ENCODE data around the gene TMEM51. TPM values are rescaled to one million over a fixed set of nuclear protein-coding genes. Genes with fewer than 3 reads are reported as not detected.

TMEM51 gene
- total RNA-seq, 1 donor from 2014 or later: 82.3 TPM

GRCh38 chr1:15225461-15225860 lies 71.9 kb downstream of the TMEM51 start:
- no peak for DNase-seq (ENCODE audit: low read depth)
- no peak for TF ChIP-seq CTCF (IDR thresholded peaks at IDR 0.05; ENCODE audit: insufficient read depth, low read length, poor library complexity, severe bottlenecking)
- H3K36me3 ChIP-seq (ENCODE audit: control insufficient read depth, insufficient read depth, low read length): no peaks in the 10 kb centered on the region
- H3K4me3 ChIP-seq (ENCODE audit: low read depth, low read length): no peak overlapping the region
- no peaks in the 10 kb centered on the region for H3K27me3 ChIP-seq (ENCODE audit: control insufficient read depth, insufficient read depth, low read length)

- no peaks in the 10 kb centered on the region for H3K36me3 ChIP-seq (ENCODE audit: control insufficient read depth, insufficient read depth, low read length)
- DNase-seq (ENCODE audit: low read depth): no peak
- H3K27me3 ChIP-seq (ENCODE audit: control insufficient read depth, insufficient read depth, low read length): no peaks in the 10 kb centered on the region
- no peak overlapping the region for H3K4me3 ChIP-seq (ENCODE audit: low read depth, low read length)
- no peak for TF ChIP-seq CTCF (IDR thresholded peaks at IDR 0.05; ENCODE audit: insufficient read depth, low read length, poor library complexity, severe bottlenecking)
Measured at GRCh38 chr1:15226388-15227255, 73.1 kb downstream of the TMEM51 start.

GRCh38 chr1:15229707-15230131 lies 76.2 kb downstream of the TMEM51 start:
- H3K36me3 ChIP-seq (ENCODE audit: control insufficient read depth, insufficient read depth, low read length): no peaks in the 10 kb centered on the region
- DNase-seq (ENCODE audit: low read depth): no peak
- TF ChIP-seq CTCF (IDR thresholded peaks at IDR 0.05; ENCODE audit: insufficient read depth, low read length, poor library complexity, severe bottlenecking): no peak
- H3K4me3 ChIP-seq (ENCODE audit: low read depth, low read length): no peak overlapping the region
- H3K27me3 ChIP-seq (ENCODE audit: control insufficient read depth, insufficient read depth, low read length): no peaks in the 10 kb centered on the region

GRCh38 chr1:15231714-15232201 lies 78.2 kb downstream of the TMEM51 start:
- no peaks in the 10 kb centered on the region for H3K27me3 ChIP-seq (ENCODE audit: control insufficient read depth, insufficient read depth, low read length)
- no peak overlapping the region for H3K4me3 ChIP-seq (ENCODE audit: low read depth, low read length)
- no peaks in the 10 kb centered on the region for H3K36me3 ChIP-seq (ENCODE audit: control insufficient read depth, insufficient read depth, low read length)
- no peak for DNase-seq (ENCODE audit: low read depth)
- no peak for TF ChIP-seq CTCF (IDR thresholded peaks at IDR 0.05; ENCODE audit: insufficient read depth, low read length, poor library complexity, severe bottlenecking)

- H3K27me3 ChIP-seq (ENCODE audit: control insufficient read depth, insufficient read depth, low read length): no peaks in the 10 kb centered on the region
- H3K4me3 ChIP-seq (ENCODE audit: low read depth, low read length): no peak overlapping the region
- DNase-seq (ENCODE audit: low read depth): no peak
- no peak for TF ChIP-seq CTCF (IDR thresholded peaks at IDR 0.05; ENCODE audit: insufficient read depth, low read length, poor library complexity, severe bottlenecking)
- H3K36me3 ChIP-seq (ENCODE audit: control insufficient read depth, insufficient read depth, low read length): no peaks in the 10 kb centered on the region
Measured at GRCh38 chr1:15233689-15234088, 80.1 kb downstream of the TMEM51 start.

Measured in kidney epithelial cell (primary cell).